HL-60 (cell line): ENCODE measurements around the gene SLC25A11.

Source experiments
- DNase-seq, 2 experiments: peaks; one replicate each; pipeline ENCODE4 v3.0.0-alpha.2; 2010 to 2020; ENCODE audit warnings: low read depth in 1 of 2, low spot score in 1 of 2
- H3K27ac ChIP-seq: fragments of 250-450 bp; sonication (Bioruptor Pico); replicated peaks from 2 replicates; pipeline ENCODE4 v1.5.1; 2020; ENCODE audit warnings: mild to moderate bottlenecking, moderate library complexity
- H3K27me3 ChIP-seq: fragments of 250-450 bp; sonication (Bioruptor Pico); 2 replicates; pipeline ENCODE4 v1.5.1; 2021; ENCODE audit warnings: mild to moderate bottlenecking, moderate library complexity; ENCODE audit not compliant: insufficient read depth, poor library complexity, severe bottlenecking
- H3K4me3 ChIP-seq: replicated peaks from 2 replicates; pipeline ENCODE4 v1.5.1; 2011; ENCODE audit warnings: mild to moderate bottlenecking, control low read depth, low read length; ENCODE audit not compliant: insufficient read depth
- GABPA ChIP-seq: IDR thresholded peaks from 2 replicates; pipeline ENCODE4 v1.6.1; 2012; ENCODE audit warnings: low read depth
- POLR2AphosphoS5 ChIP-seq: IDR thresholded peaks from 2 replicates; pipeline ENCODE4 v1.6.1; 2012; ENCODE audit warnings: low read depth
- REST ChIP-seq: IDR thresholded peaks from 2 replicates; pipeline ENCODE4 v1.6.1; 2012; ENCODE audit warnings: low read depth; ENCODE audit not compliant: insufficient replicate concordance
- SPI1 ChIP-seq: IDR thresholded peaks from 2 replicates; pipeline ENCODE4 v1.6.1; 2012; ENCODE audit warnings: low read depth, mild to moderate bottlenecking, borderline replicate concordance
- TF ChIP-seq, protein P1 (sequence below): IDR thresholded peaks from one replicate; pipeline ENCODE4 v1.5.1; 2011; ENCODE audit warnings: low read length, control low read depth, inconsistent platforms; ENCODE audit not compliant: insufficient read depth

Gene SLC25A11

GRCh38 chr17:4947411-4948165, 7.7 kb upstream of the SLC25A11 start:
- Histone ChIP-seq H3K27me3 (no peaks in the 10 kb centered on the region), H3K4me3 (peak overlapping the region; percentile 67), H3K27ac (peak overlapping the region; percentile 98)
- peak in 1 of 2 experiments; percentile 45 for DNase-seq
- TF ChIP-seq POLR2AphosphoS5 (no peak), REST (no peak), GABPA (peak; percentile 55)
- TF ChIP-seq, protein P1, sequence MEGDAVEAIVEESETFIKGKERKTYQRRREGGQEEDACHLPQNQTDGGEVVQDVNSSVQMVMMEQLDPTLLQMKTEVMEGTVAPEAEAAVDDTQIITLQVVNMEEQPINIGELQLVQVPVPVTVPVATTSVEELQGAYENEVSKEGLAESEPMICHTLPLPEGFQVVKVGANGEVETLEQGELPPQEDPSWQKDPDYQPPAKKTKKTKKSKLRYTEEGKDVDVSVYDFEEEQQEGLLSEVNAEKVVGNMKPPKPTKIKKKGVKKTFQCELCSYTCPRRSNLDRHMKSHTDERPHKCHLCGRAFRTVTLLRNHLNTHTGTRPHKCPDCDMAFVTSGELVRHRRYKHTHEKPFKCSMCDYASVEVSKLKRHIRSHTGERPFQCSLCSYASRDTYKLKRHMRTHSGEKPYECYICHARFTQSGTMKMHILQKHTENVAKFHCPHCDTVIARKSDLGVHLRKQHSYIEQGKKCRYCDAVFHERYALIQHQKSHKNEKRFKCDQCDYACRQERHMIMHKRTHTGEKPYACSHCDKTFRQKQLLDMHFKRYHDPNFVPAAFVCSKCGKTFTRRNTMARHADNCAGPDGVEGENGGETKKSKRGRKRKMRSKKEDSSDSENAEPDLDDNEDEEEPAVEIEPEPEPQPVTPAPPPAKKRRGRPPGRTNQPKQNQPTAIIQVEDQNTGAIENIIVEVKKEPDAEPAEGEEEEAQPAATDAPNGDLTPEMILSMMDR, result no peak

DNA sequence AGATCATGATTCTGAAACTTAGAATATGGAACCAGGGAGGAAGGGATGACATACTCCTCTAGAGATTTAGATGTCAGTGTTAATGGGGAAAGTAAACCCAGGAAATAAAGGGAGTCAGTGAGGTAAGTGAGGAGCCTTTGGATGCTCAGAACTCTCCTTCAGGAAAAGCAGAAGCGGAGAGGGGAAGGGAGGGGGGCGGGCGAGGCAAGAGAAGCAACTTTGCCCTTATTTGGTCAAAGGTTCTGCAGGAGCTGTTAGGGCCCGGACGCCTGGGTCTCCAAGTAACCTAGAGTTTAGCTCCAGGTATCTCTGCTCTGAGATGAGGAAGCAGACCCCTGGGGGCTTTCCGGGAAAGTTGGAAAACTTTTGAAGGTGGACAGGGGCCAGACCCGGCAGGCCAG, 7.2 kb upstream of the SLC25A11 start:
- Histone ChIP-seq H3K4me3 (peak overlapping the region; percentile 67), H3K27ac (peak overlapping the region; percentile 98), H3K27me3 (no peaks in the 10 kb centered on the region)
- TF ChIP-seq, protein P1, result no peak
- peak; percentile 39; the same call in 1 of the 2 replicates for TF ChIP-seq SPI1
- peak in 1 of 2 experiments; percentile 48 for DNase-seq

DNA sequence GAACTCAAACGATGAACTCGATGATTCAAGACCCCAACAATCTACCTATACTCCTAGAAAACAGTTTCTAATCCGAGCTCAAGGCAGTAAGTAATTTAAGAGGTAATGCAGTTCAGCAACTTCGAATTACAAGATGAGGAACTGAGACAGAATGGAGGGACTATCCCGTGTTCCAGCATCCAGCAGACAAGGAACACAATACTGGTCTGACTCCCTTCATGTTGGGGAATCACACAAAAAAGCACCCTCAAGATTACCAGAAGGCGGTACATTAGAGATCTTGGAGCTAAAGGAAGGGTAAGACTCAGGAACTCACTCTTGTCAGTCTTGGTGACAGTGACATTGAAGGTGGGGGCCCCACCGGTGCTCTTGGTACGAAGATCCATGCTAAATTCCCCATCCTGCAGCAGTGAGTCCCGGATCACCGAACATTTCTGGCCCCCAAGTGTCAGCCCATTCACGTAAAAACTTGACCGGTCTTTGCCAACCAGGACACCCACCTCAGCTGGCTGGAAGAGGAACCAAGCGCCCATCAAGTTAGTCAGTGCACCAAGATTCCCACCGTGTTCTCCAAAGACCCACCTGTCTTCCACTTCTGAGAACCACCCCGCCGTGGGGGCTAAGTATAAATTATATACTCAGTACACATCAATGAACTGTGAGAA, 6.6 kb upstream of the SLC25A11 start:
- DNase-seq, result no peak
- no peak for TF ChIP-seq GABPA
- TF ChIP-seq POLR2AphosphoS5, result no peak
- TF ChIP-seq SPI1, result no peak
- TF ChIP-seq, protein P1, result no peak
- peak overlapping the region; percentile 98 for H3K27ac ChIP-seq

GRCh38 chr17:4945944-4946280, 6.1 kb upstream of the SLC25A11 start:
- peak overlapping the region; percentile 67 for H3K4me3 ChIP-seq
- peak overlapping the region; percentile 98 for H3K27ac ChIP-seq
- DNase-seq, result no peak
- no peaks in the 10 kb centered on the region for H3K27me3 ChIP-seq
- TF ChIP-seq REST, result no peak
- TF ChIP-seq, protein P1, result no peak
- TF ChIP-seq SPI1, result no peak
- TF ChIP-seq GABPA, result no peak
- TF ChIP-seq POLR2AphosphoS5, result no peak

More for the DNA sequence above, 6.6 kb upstream of the SLC25A11 start:
- H3K27me3 ChIP-seq, result no peaks in the 10 kb centered on the region
- peak overlapping the region; percentile 67 for H3K4me3 ChIP-seq
